HG03159 (cell line): ENCODE results near the gene LRRC14B.

Source experiments
- ATAC-seq: cut with Tn5 transposase; IDR thresholded peaks from one replicate; pipeline ENCODE4 v1.9.1; 2021; ENCODE audit warnings: mild to moderate bottlenecking, moderate library complexity; ENCODE audit not compliant: unreplicated experiment

Gene LRRC14B

DNA sequence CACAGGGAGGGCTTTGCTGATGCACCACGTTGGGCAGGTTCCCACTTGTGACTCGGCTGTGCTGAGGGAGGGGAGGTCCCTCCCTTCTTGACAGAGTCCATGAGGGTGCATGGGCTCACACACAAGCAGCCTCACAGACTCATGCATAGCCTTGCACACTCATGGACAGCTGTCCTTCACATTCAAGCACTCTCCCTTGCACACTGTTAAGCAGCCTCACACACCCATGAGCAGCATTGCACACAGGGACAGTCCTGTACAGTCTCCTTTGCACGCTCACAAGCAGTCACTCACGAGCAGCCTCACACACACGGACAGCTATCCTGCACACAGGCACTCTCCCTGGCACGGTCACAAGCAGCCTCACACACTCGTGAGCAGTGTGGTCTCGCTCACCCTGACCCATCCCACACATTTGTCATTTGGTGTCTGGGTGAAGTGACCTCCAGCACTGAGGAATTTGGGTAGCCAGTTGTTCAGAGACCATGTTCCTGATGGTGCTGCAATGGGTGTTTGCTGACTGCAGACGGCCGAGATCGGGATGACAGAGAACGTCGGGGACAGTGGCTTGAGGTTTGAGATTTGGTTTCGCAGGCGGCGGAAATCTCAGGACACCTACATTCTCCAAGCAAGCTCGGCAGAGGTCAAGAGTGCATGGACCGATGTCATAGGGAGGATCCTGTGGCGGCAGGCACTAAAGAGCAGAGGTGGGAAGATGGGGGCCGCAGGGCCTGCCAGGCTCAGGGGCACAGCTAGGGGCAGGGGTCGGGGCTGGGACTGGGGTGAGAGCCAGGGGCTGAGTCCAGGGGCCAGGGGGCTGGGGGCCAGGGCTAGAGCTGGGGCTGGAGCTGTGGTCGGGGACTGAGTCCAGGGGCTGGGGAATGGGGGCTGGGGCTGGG is 17.7 kb upstream of the LRRC14B start:
- no peak for ATAC-seq

- ATAC-seq, result no peak
Observed at GRCh38 chr5:174291-174600, 17.0 kb upstream of the LRRC14B start.

GRCh38 chr5:174876-175465 is 16.3 kb upstream of the LRRC14B start:
- no peak for ATAC-seq

DNA sequence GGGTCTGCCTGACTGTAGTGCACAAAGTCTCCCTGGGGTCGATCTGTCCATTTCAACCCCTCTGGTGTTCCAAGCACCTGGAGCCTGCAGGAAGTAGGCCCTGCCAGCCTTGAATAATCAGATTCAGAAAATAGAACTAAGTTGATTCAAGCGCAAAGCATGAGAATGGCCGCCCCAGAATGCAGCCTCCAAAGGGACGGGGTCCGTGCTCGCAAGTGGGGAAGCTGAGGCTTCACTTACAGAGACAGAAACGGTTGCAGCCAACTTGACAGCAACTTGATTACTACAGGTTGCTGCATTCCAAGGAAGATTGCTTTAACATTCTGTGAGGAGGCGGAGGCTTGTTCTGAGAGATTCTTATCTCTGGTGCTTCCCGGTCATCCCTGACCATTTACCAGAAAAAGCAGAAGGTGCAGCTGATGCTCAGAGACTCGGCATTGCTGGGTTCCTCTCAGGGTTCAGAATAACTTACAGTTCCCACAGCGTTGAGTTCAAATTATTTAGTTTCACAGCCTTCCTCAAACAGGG is 14.9 kb upstream of the LRRC14B start:
- no peak for ATAC-seq

DNA sequence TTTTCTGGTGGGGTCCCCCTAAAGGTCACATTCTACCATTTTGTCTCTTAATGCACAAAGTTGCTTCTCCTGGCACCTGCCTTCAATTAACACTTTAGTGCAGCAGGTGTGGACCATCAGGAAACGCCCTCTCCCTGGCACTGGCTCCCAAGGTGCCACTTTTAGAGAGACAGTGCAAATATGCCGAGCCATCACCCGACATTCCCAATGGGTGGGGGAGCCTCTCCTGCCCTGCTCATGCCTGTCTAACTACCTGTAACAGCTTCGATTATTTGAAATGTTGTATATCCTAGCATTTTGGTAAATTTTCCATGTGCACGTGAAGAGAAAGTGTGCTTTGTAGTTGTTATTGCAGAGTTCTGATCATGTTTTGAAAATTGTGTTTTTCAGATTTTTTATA is 13.2 kb upstream of the LRRC14B start:
- no peak for ATAC-seq

- ATAC-seq, result no peak
Observed at GRCh38 chr5:179401-179800, 11.9 kb upstream of the LRRC14B start.

- no peak for ATAC-seq
Observed at GRCh38 chr5:180286-180918, 10.9 kb upstream of the LRRC14B start.

DNA sequence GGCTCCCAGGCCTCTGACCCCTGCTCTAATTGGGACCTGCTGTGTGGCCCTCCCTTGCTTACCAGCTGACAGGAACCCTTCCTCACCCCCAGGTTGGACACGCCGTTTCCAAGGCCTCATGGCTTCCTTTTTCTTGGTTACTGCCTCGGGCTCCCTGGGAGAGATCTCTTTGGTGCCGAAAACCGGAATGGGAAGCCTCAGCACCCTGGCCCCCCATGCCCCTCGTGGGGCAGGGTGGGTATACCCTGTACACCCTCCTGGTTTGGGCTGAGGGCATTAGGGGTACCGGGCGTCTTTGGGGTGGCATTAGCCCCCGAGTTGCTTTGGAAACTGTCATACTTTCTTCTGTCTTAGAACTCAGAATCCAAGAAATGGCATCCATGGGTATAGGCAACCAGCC is 10.1 kb upstream of the LRRC14B start:
- ATAC-seq, result no peak

GRCh38 chr5:181566-181965 is 9.7 kb upstream of the LRRC14B start:
- ATAC-seq, result no peak

GRCh38 chr5:182126-182525 is 9.2 kb upstream of the LRRC14B start:
- no peak for ATAC-seq

DNA sequence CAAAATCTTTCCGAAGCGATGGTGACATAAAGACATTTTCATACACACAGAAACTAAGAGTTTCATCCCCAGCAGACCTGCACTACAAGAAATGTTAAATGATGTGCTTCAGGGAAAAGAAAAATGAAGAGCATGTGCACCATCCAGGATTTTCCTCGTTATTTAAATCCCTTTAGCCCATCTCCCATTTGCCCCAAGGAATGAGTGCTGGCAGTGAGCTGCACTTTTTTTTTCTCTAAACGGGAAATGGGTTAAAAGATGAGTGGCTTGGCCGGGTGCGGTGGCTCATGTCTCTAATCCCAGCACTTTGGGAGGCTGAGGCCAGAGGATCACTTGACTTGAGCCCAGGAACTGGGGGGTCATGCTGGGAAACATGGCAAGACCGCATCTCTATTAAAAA is 6.8 kb upstream of the LRRC14B start:
- ATAC-seq, result no peak

DNA sequence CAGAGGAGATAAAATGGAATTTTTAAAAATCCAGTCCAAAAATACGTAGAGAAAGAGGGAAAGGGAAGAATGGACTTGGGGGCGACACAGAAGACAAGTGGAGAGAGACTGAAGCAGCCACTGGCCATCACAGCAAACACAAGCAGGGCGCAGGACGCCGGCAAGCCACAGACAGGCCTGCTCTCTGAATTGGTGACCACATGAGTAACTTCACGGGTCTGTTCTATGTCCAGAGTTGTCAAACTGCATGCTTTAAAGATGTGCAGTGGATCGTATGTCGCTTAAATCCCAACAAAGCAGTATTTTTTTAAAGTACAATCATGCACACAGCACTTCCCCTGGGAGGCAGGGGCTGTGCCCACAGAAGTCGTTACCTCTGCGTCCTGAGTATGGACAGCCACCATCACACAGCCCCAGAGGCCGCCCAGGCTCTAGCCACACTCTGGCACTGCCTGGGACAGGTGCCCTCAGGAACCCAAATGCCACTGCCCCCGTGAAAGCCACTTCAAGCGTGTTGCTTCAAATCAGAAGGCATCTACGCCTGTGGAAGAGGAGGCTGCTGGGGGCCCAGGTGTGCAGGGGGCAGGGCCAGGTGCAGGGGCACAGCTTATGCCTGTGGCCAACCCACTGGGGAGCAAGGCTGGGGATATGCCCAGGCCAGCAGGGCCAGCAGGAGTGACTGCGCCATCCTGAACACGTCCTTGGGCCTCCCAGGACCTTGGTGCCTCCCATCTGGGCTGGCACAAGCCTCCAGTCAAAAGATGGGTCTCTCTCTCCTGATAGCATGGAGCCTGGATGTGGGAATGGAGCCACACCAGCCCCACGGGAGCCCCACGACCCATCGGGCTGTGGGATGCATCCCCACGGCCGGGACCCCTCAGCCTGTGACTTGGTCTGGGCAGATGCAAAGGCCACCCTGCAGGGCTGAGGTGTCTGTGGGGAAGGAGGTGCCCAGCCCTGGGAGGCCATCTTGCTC is 5.9 kb upstream of the LRRC14B start:
- no peak for ATAC-seq

- no peak for ATAC-seq
Observed at GRCh38 chr5:186091-187041, 4.9 kb upstream of the LRRC14B start.

DNA sequence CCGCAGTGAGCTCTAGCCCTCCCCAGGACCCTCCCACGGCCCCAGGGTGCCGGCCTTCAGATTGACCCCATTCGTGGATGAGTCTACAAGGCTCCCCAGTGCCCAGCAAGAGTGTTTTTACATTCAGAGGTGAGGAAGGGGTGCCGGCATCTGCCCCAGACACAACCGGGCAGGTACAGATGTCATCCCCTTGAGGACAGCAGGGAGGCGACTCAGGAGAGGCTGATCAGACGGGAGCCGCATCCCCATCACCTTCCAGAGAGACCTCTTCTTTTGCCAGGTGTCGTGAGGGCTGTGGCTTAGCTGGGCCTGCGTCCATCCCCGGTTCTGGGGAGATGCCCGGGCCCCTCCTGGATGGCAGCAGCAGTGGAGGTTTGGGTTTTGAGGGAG is 4.3 kb upstream of the LRRC14B start:
- no peak for ATAC-seq

DNA sequence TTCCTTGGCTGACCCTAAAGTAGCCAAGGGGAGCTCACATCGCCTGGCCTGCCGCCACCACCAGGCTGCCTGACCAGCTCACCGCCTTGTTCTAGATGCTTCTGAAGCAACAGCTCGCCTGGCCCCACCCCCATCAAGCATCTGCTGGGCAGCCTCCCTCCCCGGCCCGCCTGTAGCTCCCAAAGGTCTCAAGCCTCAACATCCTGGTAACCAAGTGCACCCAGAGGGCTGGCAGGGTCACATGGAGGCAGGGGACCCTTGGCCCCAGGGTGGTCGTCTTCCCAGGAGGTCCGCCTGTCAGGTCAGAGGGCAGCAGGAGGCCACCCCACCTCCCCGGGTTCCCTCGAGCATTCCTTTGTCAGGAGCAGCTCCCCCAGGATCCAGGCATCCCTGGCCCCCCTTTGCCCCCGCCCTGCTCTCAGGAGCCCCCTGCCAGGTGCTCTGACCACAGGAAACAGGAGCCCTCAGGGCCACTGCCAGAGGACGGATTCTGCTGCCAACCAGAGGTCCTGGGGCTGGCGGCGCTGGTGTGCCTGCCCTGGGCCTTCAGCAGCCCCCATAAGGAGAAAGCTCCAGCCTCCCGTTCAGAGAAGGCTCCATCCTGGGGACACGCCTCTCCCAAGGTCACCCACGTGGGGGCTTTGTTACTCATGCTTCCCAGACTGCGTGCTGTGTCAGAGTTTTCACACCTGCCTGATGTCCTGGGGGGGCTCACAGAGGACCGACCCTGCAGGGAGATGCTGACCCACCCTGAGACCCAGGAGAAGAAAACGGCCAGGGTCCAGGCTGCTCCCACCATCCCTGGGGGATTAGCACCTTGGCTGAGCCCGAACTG is 3.5 kb upstream of the LRRC14B start:
- no peak for ATAC-seq

- peak; percentile 76 for ATAC-seq
Observed at GRCh38 chr5:188488-189481, 2.5 kb upstream of the LRRC14B start.

GRCh38 chr5:189486-189885 is 1.8 kb upstream of the LRRC14B start:
- no peak for ATAC-seq

DNA sequence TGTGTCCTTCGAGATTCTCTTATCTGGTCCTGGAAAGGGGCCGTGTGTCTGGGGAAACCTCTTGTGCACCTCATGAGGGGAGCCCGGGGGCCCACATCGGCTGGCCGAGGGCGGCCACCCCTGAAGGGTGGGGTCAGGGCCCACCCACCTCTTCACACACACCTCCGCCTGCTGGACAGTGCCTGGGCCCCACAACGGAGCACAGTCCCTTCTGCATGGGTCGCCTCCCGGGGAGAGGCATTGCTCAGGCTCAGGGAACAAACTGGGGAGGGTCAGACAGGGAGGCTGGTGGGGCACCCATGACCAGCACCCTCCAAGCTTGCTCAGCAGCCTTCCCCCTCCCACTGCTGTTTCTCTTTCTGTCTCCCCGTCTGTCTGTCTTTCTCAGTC is 1.3 kb upstream of the LRRC14B start:
- ATAC-seq, result no peak
